ENCODE results near the gene RPAP2.
"Not testable (repeated sequence)": the region's sequence is repeated elsewhere in the genome, so short reads cannot be mapped to it uniquely, and the experiment has no call there.

RPAP2 gene

GRCh38 chr1:92298573-92299476, at the start of gene RPAP2, which contains the start of gene GLMN:
Gene RPAP2 (plus strand): TSS chr1:92299059. CDS start chr1:92299074, 15 bp downstream.
Gene GLMN (minus strand): TSS chr1:92298987. CDS start chr1:92297999, 988 bp downstream.
- H3K4me3 ChIP-seq (ENCODE audit: low read length) = peak within 1 kb of the TSS; percentile 85
- peak; percentile 54 for DNase-seq (ENCODE audit: low read depth)
- TF ChIP-seq CTCF (conservative IDR thresholded peaks at IDR 0.05; ENCODE audit: low read depth, low read length) = no peak

- not testable (repeated sequence) for H3K4me3 ChIP-seq (ENCODE audit: low read length); DNase-seq (ENCODE audit: low read depth)
These were observed 44.1 kb upstream of the RPAP2 start for GRCh38 chr1:92254714-92255113.

- DNase-seq (ENCODE audit: low read depth) = no peak
- no peak for TF ChIP-seq CTCF (conservative IDR thresholded peaks at IDR 0.05; ENCODE audit: low read depth, low read length)
These were observed 39.5 kb upstream of the RPAP2 start for GRCh38 chr1:92259350-92259749.

GRCh38 chr1:92262516-92262915, 36.3 kb upstream of the RPAP2 start:
- peak; percentile 17 for DNase-seq (ENCODE audit: low read depth)
- TF ChIP-seq CTCF (conservative IDR thresholded peaks at IDR 0.05; ENCODE audit: low read depth, low read length) = no peak
- H3K4me3 ChIP-seq (ENCODE audit: low read length) = no peak overlapping the region

More at GRCh38 chr1:92259350-92259749, 39.5 kb upstream of the RPAP2 start:
- H3K4me3 ChIP-seq (ENCODE audit: low read length) = no peak overlapping the region

- no peak for DNase-seq (ENCODE audit: low read depth)
- H3K4me3 ChIP-seq (ENCODE audit: low read length) = no peak overlapping the region
- TF ChIP-seq CTCF (conservative IDR thresholded peaks at IDR 0.05; ENCODE audit: low read depth, low read length) = no peak
These were observed 25.8 kb upstream of the RPAP2 start for GRCh38 chr1:92273039-92273438.

- DNase-seq (ENCODE audit: low read depth) = no peak
- TF ChIP-seq CTCF (conservative IDR thresholded peaks at IDR 0.05; ENCODE audit: low read depth, low read length) = no peak
- no peak overlapping the region for H3K4me3 ChIP-seq (ENCODE audit: low read length)
These were observed 23.9 kb upstream of the RPAP2 start for GRCh38 chr1:92274939-92275338.

- no peak for DNase-seq (ENCODE audit: low read depth)
- TF ChIP-seq CTCF (conservative IDR thresholded peaks at IDR 0.05; ENCODE audit: low read depth, low read length) = no peak
- H3K4me3 ChIP-seq (ENCODE audit: low read length) = no peak overlapping the region
These were observed 22.8 kb upstream of the RPAP2 start for GRCh38 chr1:92276082-92276481.

Measured in retinal pigment epithelial cell (primary cell).